Mucosa of rectum (tissue), 2 donors: ENCODE measurements around the gene BSND.
A peak's percentile ranks its signal among the peaks of the same experiment; 100 is the strongest.

Experiments used
- H3K27ac ChIP-seq, 2 donors: one replicate each; pipeline ENCODE4 v1.7.0; 2013; ENCODE audit warnings: inconsistent platforms in 2 of 2, low read depth in 2 of 2, low read length in 2 of 2
- H3K27me3 ChIP-seq, 2 donors: one replicate each; pipeline ENCODE4 v1.7.0; 2013; ENCODE audit warnings: low read length in 2 of 2; ENCODE audit not compliant: control insufficient read depth in 2 of 2, insufficient read depth in 2 of 2
- H3K36me3 ChIP-seq, 2 donors: one replicate each; pipeline ENCODE4 v1.7.0; 2013; ENCODE audit warnings: low read length in 2 of 2; ENCODE audit not compliant: control insufficient read depth in 2 of 2, insufficient read depth in 2 of 2
- H3K4me1 ChIP-seq, 2 donors: one replicate each; pipeline ENCODE4 v1.7.0; 2013; ENCODE audit warnings: low read length in 2 of 2, mild to moderate bottlenecking in 1 of 2; ENCODE audit not compliant: control insufficient read depth in 2 of 2, insufficient read depth in 2 of 2
- H3K4me3 ChIP-seq, 2 donors: one replicate each; pipeline ENCODE4 v1.7.0; 2013; ENCODE audit warnings: low read length in 2 of 2
- H3K9ac ChIP-seq, 2 donors: one replicate each; pipeline ENCODE4 v1.7.0; 2013; ENCODE audit warnings: low read length in 2 of 2, low read depth in 1 of 2, mild to moderate bottlenecking in 1 of 2
- H3K9me3 ChIP-seq, 2 donors: one replicate each; pipeline ENCODE4 v1.7.0; 2013; ENCODE audit warnings: low read length in 2 of 2; ENCODE audit not compliant: control insufficient read depth in 2 of 2
- donor health status: healthy.
- donor health status: Normal muscosa, but diverticular disease.

Gene BSND

GRCh38 chr1:54975356-54976108, 23.2 kb upstream of the BSND start:
- H3K4me3 ChIP-seq = no peak overlapping the region
- H3K27ac ChIP-seq = no peak overlapping the region
- no peaks in the 10 kb centered on the region for H3K9me3 ChIP-seq

GRCh38 chr1:54976747-54977146, 22.0 kb upstream of the BSND start:
- no peak overlapping the region for H3K27ac ChIP-seq
- H3K4me3 ChIP-seq = no peak overlapping the region
- no peaks in the 10 kb centered on the region for H3K9me3 ChIP-seq
- H3K9ac ChIP-seq = no peak overlapping the region
- peaks cover 3 to 5% of the 10 kb centered on the region in 2 donors for H3K4me1 ChIP-seq
- no peaks in the 10 kb centered on the region for H3K36me3 ChIP-seq
- peaks cover 2 to 7% of the 10 kb centered on the region in 2 donors for H3K27me3 ChIP-seq

More at GRCh38 chr1:54975356-54976108, 23.2 kb upstream of the BSND start:
- H3K4me1 ChIP-seq = peaks cover 3 to 5% of the 10 kb centered on the region in 2 donors
- H3K27me3 ChIP-seq = peaks cover 2 to 7% of the 10 kb centered on the region in 2 donors
- no peak overlapping the region for H3K9ac ChIP-seq
- H3K36me3 ChIP-seq = no peaks in the 10 kb centered on the region

GRCh38 chr1:54977533-54978297, 21.0 kb upstream of the BSND start:
- Histone ChIP-seq H3K27ac (no peak overlapping the region), H3K36me3 (no peaks in the 10 kb centered on the region), H3K27me3 (peaks cover 4 to 7% of the 10 kb centered on the region in 2 donors), H3K4me3 (no peak overlapping the region), H3K9me3 (no peaks in the 10 kb centered on the region), H3K9ac (no peak overlapping the region), H3K4me1 (peaks cover 3 to 9% of the 10 kb centered on the region in 2 donors)

- peaks cover 4 to 7% of the 10 kb centered on the region in 2 donors for H3K27me3 ChIP-seq
- H3K9ac ChIP-seq = no peak overlapping the region
- peaks cover 3 to 9% of the 10 kb centered on the region in 2 donors for H3K4me1 ChIP-seq
- H3K9me3 ChIP-seq = no peaks in the 10 kb centered on the region
- no peak overlapping the region for H3K4me3 ChIP-seq
- H3K36me3 ChIP-seq = no peaks in the 10 kb centered on the region
- H3K27ac ChIP-seq = no peak overlapping the region
These were observed 20.0 kb upstream of the BSND start for GRCh38 chr1:54978528-54979326.

- no peaks in the 10 kb centered on the region for H3K36me3 ChIP-seq
- no peak overlapping the region for H3K27ac ChIP-seq
- H3K4me1 ChIP-seq = peaks cover 3 to 9% of the 10 kb centered on the region in 2 donors
- peaks cover 4 to 7% of the 10 kb centered on the region in 2 donors for H3K27me3 ChIP-seq
- H3K9ac ChIP-seq = peak overlapping the region in 1 of 2 donors; percentile 76
- no peak overlapping the region for H3K4me3 ChIP-seq
- H3K9me3 ChIP-seq = no peaks in the 10 kb centered on the region
These were observed 19.3 kb upstream of the BSND start for GRCh38 chr1:54979327-54979891.

- peak overlapping the region; percentile 50 to 66 for H3K4me3 ChIP-seq
- no peaks in the 10 kb centered on the region for H3K9me3 ChIP-seq
- H3K27ac ChIP-seq = peak overlapping the region; percentile 56 to 74
- peaks cover 3 to 9% of the 10 kb centered on the region in 2 donors for H3K4me1 ChIP-seq
- peak overlapping the region in 1 of 2 donors; percentile 76 for H3K9ac ChIP-seq
- peaks cover 4 to 7% of the 10 kb centered on the region in 2 donors for H3K27me3 ChIP-seq
- H3K36me3 ChIP-seq = no peaks in the 10 kb centered on the region
These were observed 18.6 kb upstream of the BSND start for GRCh38 chr1:54980046-54980527.

- no peaks in the 10 kb centered on the region for H3K36me3 ChIP-seq
- H3K4me1 ChIP-seq = peaks cover 3 to 9% of the 10 kb centered on the region in 2 donors
- peak within 1 kb of the TSS; percentile 50 to 66 for H3K4me3 ChIP-seq
- no peaks in the 10 kb centered on the region for H3K9me3 ChIP-seq
- peak within 1 kb of the TSS in 1 of 2 donors; percentile 76 for H3K9ac ChIP-seq
- peak within 1 kb of the TSS; percentile 56 to 74 for H3K27ac ChIP-seq
- peaks cover 4 to 7% of the 10 kb centered on the region in 2 donors for H3K27me3 ChIP-seq
These were observed 18.0 kb upstream of the BSND start, which contains the start of gene TMEM61 for GRCh38 chr1:54980528-54981241. TSS of gene TMEM61 (plus strand) at chr1:54980628. CDS start at chr1:54981066, 438 bp downstream.

- Histone ChIP-seq H3K27ac (peak overlapping the region; percentile 56 to 74), H3K4me1 (peaks cover 3 to 9% of the 10 kb centered on the region in 2 donors), H3K9me3 (no peaks in the 10 kb centered on the region), H3K4me3 (peak overlapping the region in 1 of 2 donors; percentile 66), H3K9ac (peak overlapping the region in 1 of 2 donors; percentile 76), H3K27me3 (peaks cover 4 to 7% of the 10 kb centered on the region in 2 donors), H3K36me3 (no peaks in the 10 kb centered on the region)
These were observed 17.3 kb upstream of the BSND start for GRCh38 chr1:54981466-54981865.

- peaks cover 4 to 7% of the 10 kb centered on the region in 2 donors for H3K27me3 ChIP-seq
- peaks cover 3 to 9% of the 10 kb centered on the region in 2 donors for H3K4me1 ChIP-seq
- no peaks in the 10 kb centered on the region for H3K9me3 ChIP-seq
- H3K36me3 ChIP-seq = no peaks in the 10 kb centered on the region
- H3K4me3 ChIP-seq = no peak overlapping the region
- peak overlapping the region in 1 of 2 donors; percentile 16 for H3K27ac ChIP-seq
- no peak overlapping the region for H3K9ac ChIP-seq
These were observed 16.0 kb upstream of the BSND start for GRCh38 chr1:54982739-54983138.
